ENCODE measurements around the gene ZNF275. TPM values are rescaled to one million over a fixed set of nuclear protein-coding genes. Genes with fewer than 3 reads are reported as not detected.

Gene ZNF275
- total RNA-seq, 1 donor from 2014 or later, result 7.6 TPM

- Histone ChIP-seq H3K36me3 (no peaks in the 10 kb centered on the region), H3K4me1 (no peaks in the 10 kb centered on the region), H3K9me3 (no peaks in the 10 kb centered on the region), H3K27ac (no peak overlapping the region), H3K27me3 (ENCODE audit: low read depth) (no peaks in the 10 kb centered on the region), H3K4me3 (no peak overlapping the region)
- ATAC-seq (no peak), DNase-seq (no peak)
- intact Hi-C loops (cut with DNase I), result no loop called here
- TF ChIP-seq, protein P1, sequence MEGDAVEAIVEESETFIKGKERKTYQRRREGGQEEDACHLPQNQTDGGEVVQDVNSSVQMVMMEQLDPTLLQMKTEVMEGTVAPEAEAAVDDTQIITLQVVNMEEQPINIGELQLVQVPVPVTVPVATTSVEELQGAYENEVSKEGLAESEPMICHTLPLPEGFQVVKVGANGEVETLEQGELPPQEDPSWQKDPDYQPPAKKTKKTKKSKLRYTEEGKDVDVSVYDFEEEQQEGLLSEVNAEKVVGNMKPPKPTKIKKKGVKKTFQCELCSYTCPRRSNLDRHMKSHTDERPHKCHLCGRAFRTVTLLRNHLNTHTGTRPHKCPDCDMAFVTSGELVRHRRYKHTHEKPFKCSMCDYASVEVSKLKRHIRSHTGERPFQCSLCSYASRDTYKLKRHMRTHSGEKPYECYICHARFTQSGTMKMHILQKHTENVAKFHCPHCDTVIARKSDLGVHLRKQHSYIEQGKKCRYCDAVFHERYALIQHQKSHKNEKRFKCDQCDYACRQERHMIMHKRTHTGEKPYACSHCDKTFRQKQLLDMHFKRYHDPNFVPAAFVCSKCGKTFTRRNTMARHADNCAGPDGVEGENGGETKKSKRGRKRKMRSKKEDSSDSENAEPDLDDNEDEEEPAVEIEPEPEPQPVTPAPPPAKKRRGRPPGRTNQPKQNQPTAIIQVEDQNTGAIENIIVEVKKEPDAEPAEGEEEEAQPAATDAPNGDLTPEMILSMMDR (IDR thresholded peaks at IDR 0.05), result no peak
Observed at GRCh38 chrX:153372949-153373348, 39.0 kb downstream of the ZNF275 start.

DNA sequence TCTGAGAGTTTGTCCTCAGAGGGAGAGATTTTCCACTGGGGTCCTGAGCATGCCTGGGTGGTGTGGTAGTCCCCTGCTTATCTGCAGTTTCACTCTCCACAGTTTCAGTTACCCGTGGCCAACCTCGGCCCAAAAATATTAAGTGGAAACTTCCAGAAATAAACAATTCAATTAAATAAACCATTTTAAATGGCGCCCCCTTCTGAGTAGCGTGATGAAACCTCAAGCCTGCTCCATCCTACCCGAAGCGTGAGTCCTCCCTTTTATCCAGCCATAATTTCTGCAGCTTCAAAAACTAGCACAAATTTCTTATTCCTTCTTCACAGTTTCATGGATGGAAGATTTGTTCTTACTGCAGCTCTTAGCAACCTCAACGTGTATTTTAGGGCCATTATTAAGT is 40.5 kb downstream of the ZNF275 start:
- H3K27me3 ChIP-seq (ENCODE audit: low read depth), result no peaks in the 10 kb centered on the region
- H3K36me3 ChIP-seq, result no peaks in the 10 kb centered on the region
- TF ChIP-seq, protein P1 (IDR thresholded peaks at IDR 0.05), result no peak
- no peak for DNase-seq
- H3K9me3 ChIP-seq, result no peaks in the 10 kb centered on the region
- no peaks in the 10 kb centered on the region for H3K4me1 ChIP-seq
- no peak for ATAC-seq
- H3K27ac ChIP-seq, result no peak overlapping the region
- intact Hi-C loops (cut with DNase I), result no loop called here
- H3K4me3 ChIP-seq, result no peak overlapping the region

DNA sequence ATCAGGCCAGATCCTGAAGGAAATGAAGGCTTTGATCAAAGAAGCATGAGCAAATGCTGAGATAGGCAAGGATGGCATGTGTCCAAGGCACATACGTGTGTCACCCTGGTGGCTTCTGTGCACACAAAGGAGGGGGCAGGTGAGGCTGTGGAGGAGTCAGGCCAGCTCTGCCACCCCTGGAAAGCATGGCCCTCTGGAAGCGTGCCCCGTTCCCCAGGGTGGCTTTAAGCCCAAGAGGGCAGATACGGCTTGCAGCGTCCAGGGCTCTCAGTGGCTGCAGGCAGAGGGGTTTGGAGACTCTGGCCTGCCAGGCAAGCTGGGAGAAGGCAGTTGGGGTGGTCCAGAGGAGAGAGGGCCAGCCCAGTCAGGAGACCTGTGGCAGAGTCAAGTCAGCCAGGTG is 41.6 kb downstream of the ZNF275 start:
- no peak for ATAC-seq
- Histone ChIP-seq H3K36me3 (no peaks in the 10 kb centered on the region), H3K4me3 (no peak overlapping the region), H3K4me1 (no peaks in the 10 kb centered on the region), H3K27me3 (ENCODE audit: low read depth) (no peaks in the 10 kb centered on the region), H3K9me3 (no peaks in the 10 kb centered on the region), H3K27ac (no peak overlapping the region)
- DNase-seq, result no peak
- TF ChIP-seq, protein P1 (IDR thresholded peaks at IDR 0.05), result no peak
- intact Hi-C loops (cut with DNase I), result no loop called here

DNA sequence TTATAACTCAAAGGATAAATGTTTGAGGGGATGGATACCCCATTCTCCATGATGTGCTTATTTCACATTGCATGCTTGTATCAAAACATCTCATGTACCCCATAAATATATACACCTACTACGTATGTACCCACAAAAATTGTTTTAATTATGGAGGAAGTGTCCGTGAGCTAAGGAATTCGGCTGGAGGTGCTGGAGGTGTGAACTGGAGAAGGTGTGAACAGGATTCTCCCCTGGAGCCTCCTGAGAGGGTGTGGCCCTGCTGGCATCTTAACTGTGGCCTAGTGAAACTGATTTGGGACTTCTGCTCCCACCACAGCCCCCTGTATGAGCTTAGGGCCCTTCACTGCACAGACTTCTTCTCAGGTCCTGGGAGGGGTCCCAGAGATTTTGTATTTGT is 43.8 kb downstream of the ZNF275 start:
- no peaks in the 10 kb centered on the region for H3K4me1 ChIP-seq
- no peak for ATAC-seq
- intact Hi-C loops (cut with DNase I), result no loop called here
- no peak overlapping the region for H3K4me3 ChIP-seq
- no peak overlapping the region for H3K27ac ChIP-seq
- DNase-seq, result no peak
- TF ChIP-seq, protein P1 (IDR thresholded peaks at IDR 0.05), result no peak
- no peaks in the 10 kb centered on the region for H3K27me3 ChIP-seq (ENCODE audit: low read depth)
- no peaks in the 10 kb centered on the region for H3K9me3 ChIP-seq
- no peaks in the 10 kb centered on the region for H3K36me3 ChIP-seq

- intact Hi-C loops (cut with DNase I), result no loop called here
- no peaks in the 10 kb centered on the region for H3K27me3 ChIP-seq (ENCODE audit: low read depth)
- DNase-seq (no peak), ATAC-seq (no peak)
- TF ChIP-seq, protein P1 (IDR thresholded peaks at IDR 0.05), result no peak
- H3K36me3 ChIP-seq, result no peaks in the 10 kb centered on the region
- no peak overlapping the region for H3K27ac ChIP-seq
- H3K4me3 ChIP-seq, result no peak overlapping the region
- H3K9me3 ChIP-seq, result no peaks in the 10 kb centered on the region
- no peaks in the 10 kb centered on the region for H3K4me1 ChIP-seq
Observed at GRCh38 chrX:153378607-153379006, 44.7 kb downstream of the ZNF275 start.

DNA sequence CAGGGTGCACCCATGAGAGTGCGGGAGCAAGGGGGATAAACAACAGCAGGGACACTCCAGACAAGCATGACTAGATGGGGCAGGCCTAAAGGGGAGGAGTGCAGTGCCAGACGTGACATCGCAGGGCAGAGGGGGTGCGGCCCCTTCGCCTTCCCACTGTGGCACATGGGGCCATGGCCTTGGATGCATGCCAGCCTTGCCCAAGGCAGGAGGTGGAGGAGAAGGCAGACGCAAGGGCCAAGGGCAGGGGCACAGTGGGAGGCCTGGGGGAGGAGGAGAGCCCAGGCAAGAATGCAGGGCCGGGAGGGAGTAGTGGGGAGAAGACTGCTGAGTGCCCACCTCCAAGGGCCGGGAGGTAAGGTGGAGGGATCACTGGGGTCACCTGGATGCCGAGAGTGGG is 45.6 kb downstream of the ZNF275 start:
- Histone ChIP-seq H3K36me3 (no peaks in the 10 kb centered on the region), H3K9me3 (no peaks in the 10 kb centered on the region), H3K27me3 (ENCODE audit: low read depth) (no peaks in the 10 kb centered on the region), H3K27ac (no peak overlapping the region), H3K4me1 (no peaks in the 10 kb centered on the region), H3K4me3 (no peak overlapping the region)
- ATAC-seq (no peak), DNase-seq (no peak)
- intact Hi-C loops (cut with DNase I), result no loop called here
- TF ChIP-seq, protein P1 (IDR thresholded peaks at IDR 0.05), result no peak
